HUDEP-2 (cell line): ENCODE measurements around the gene MPPED2.

Experiments
- DNase-seq, 76 experiments: peaks; one replicate each; lab custom pipeline; 2025; ENCODE audit not compliant: unreplicated experiment in 76 of 76; lab: John Stamatoyannopoulos, UW

Gene MPPED2

DNA sequence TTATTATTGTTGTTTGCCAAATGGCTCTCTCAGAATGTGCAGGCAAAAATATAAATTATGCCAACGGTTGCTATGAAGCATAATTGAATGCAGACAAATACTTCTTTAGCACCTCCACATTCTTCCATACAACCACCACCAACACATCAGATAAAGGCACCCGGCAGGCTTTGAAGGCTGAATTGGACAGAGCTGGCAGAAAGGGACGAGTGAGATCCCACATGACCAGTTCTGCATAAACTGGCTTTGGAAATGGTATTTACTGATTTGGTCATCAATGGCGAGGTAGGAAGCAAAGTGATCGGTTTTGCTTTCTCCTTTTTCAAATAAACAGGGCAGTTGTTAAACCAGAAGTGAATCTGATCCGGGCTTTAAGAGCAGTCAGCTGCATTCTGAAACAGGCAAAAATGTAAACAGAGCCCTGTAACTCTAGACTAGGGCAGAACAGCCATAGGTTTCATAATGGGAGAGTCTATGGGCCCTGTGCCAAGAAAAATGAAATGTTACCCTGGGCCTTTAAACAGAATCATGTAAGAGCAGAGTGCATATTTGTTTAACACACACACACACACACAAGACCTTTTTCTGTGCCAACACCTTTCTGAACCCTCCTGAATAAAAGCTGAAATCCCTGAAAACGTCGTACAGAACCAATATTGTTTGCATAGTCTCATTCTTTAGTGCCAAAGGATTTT is 97.7 kb downstream of the MPPED2 start:
- no peak for DNase-seq

DNA sequence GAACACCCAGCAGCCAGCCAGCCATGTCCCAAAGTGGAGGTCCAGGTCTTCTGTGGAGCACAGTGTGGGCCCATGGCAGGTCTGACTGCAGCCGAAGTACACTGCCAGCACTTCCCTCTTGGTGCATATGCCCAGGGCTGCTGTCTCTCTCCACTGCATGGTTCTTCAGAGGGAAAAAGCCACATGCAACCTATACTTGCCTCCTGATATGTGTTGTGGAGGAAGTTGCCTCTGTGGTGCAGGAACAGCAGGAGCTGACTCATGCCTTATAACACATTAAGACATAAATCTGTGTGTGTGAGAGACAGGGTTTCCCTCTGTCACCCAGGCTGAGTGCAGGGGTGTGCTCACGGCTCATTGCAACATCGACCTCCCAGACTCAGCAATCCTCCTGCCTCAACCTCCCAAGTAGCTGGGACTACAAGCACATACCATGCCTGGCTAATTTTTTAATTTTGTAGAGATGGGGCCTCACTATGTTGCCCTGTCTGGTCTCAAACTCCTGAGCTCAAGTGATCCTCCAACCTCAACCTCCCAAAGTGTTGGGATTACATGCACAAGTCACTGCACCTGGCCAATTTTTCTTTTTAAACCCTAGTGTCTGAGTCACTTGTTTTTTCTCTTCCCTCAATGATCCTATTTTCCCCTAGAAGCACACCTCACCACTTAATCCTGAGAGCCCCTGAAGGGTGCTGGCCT is 98.8 kb downstream of the MPPED2 start:
- no peak for DNase-seq

DNA sequence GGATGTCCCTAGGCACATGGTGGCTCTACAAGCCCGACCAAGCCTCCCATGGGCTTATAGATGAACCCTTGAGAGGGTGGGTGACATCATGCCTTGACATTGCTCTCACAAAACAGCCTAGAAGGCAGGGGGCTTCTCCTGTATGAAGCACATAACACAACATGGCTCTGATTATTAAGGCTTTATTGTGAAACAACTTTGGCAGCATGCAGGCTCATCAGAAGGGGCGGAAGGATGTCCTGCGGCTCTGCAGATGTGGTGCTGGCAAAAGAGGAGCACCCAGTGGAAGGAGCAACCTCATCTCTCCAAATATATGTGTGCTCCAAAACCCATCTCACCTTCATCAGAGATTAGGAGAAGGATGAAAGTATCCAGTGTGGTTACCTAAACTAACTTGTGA is 100.4 kb downstream of the MPPED2 start:
- no peak for DNase-seq

DNA sequence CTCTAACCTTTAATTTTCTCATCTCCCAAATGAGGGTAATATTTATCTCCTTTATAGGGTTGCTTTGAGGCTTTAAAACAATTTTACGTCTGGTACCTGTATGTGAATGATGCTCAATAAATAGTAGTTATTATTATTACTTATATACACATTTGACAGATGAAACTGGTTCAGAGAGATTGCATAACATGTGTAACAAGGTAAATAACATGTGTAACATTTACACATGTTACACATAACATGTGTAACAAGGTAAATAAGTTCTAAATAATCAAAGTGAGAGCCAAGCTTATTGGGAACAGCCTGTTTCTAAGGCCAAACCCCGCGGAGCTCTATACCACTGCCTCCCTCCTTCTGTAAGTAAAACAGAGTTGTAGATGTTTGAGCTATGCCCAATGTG is 100.9 kb downstream of the MPPED2 start:
- DNase-seq = no peak

GRCh38 chr11:30483056-30483455 is 103.1 kb downstream of the MPPED2 start:
- DNase-seq = no peak

- DNase-seq = no peak
Measured at GRCh38 chr11:30481796-30482195, 104.4 kb downstream of the MPPED2 start.

DNA sequence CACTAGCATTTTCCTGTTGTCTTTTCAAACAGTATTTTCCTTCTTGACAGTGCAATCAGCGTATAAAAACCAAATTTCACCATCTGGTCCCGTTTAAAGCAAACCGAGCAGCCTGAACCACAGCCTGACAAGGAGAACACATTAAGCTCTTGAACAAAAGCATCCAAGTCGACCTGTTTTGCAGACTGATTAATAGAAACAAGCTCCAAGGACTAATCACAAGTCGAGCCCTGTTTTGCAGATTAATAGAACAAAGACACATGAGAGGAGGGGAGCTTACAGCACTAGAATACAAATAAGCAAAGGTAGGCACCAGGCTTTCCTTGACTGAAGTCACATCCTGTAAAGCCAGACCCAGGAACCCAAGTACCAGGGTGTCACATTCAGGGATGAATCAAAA is 104.8 kb downstream of the MPPED2 start:
- no peak for DNase-seq

- DNase-seq = no peak
Measured at GRCh38 chr11:30479899-30480298, 106.3 kb downstream of the MPPED2 start.

DNA sequence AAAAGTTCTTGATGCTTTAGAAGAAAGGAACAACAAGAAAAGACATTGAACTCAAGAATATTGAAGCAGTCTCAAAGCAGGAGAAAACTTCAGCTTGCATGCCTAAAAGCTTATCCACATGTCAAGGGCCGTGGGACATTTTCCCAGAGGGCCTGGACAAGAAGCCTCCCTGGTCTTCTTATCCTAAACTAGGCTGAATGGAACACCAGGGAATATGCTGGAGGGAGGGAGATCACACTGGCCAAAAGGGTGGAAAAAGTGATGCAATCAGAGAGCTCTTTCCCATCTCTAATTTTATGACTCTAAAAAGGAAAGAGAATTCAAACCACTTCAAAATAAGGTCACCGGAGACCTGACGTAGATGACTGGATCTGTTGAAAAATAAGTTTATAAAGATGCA is 107.2 kb downstream of the MPPED2 start:
- no peak for DNase-seq

GRCh38 chr11:30477061-30477460 is 109.1 kb downstream of the MPPED2 start:
- no peak for DNase-seq

DNA sequence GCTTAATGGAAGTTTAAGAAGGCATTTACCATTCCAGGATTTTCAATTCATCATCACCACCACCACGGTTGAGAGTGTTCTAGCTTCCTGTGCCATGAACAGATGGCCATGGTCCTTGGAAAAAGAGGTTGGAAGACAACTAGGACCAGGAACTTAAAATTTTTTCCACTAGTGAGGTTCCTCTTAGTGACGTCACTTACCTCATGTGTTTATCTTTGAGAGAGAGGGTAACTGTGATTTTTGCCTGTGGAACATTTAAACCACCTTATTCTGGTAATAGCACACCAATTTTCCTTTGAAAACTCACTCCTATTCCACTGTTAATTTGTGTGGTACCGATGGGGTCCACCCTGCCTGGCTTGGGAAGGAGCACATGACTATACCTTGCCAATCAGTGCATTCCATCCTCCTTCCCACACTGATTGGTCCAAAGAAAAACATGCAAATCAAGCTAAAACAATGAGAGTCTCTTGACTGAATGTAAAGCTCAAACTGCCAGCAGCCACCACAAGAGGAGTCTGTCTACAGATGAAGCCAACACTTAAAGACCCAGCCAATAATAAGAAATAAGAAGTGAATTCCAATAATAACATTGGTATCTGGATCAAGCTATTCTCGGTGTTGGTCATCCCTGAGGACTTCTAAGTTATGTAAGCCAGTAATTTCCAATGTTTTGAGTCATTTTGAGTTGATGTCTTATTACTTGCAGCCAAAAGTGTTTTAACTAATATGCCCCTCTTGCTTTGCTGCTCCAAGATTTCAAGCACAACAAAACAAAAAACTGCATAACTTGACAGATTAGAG is 111.8 kb downstream of the MPPED2 start:
- no peak for DNase-seq

DNA sequence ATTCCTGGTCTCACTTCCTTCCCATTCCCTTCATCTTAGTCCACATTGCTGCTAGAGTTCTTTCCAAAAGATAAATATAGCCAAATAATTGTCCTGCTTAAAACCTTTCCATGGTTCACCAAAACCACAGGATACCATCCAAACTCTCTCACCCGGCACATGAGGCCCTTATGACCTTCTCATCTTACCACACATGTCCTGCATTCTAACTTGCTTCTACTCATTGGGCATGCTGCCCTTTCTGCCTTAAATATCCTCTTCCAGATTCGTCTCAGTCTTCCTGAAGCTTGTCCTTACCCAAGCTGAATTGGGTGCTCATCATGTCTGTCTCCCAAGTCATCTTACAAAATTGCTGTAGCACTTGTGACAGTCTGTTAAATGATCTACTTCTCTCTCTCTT is 114.9 kb downstream of the MPPED2 start:
- DNase-seq = no peak

DNA sequence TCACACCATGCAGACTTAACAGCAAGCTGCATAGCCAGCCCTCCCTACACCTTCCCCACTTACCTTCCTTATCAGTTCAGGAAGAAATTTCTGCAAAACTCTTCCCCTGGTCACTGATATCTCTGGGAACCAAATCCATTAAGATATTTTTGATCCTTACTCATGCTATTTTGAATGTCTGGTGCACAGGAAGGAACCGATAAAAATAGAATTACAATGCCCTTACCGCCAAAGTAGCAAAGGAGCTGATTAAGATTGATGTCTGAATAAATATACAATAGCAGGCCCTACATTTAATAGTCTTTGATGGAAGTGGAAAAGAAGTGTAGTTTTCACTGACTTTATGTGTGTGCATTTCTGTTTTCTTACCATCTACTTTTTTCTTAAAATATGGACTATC is 117.3 kb downstream of the MPPED2 start:
- DNase-seq = no peak

- no peak for DNase-seq
Measured at GRCh38 chr11:30467176-30467575, 119.0 kb downstream of the MPPED2 start.

DNA sequence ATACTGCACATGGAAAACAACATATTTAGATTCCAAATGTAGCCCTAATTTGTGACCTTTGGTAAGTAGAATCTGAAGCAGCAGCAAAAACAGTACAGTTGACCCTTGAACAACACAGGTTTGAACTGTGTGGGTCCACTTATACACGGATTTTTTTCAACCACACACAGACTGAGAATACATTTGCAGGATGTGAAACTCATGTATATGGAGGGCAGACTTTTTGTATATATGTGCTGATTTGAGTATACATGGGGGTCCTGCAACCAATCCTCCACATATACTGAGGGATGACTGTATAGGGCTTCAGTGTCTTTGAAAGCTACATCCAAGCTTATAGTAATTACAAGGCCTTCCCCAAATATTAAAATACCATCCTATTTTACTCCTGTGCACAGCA is 120.5 kb downstream of the MPPED2 start:
- DNase-seq = no peak

DNA sequence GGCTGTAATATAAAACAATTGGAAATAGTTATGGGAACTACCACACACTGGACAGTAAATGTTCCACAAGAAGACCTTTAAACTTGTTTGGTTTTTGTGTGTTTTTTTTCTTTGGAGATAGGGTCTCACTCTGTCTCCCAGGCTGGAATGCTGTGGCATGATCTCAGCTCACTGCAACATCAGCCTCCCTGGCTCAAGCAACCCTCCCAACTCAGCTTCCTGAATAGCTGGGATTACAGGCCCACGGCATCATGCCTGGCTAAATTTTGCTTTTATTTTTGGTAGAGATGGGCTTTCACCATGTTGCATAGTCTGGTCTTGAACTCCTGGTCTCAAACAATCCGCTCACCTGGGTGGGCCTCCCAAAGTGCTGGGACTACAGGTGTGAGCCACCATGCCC is 121.0 kb downstream of the MPPED2 start:
- no peak for DNase-seq

GRCh38 chr11:30463266-30463665 is 122.9 kb downstream of the MPPED2 start:
- DNase-seq = no peak

GRCh38 chr11:30462421-30462820 is 123.7 kb downstream of the MPPED2 start:
- no peak for DNase-seq

DNA sequence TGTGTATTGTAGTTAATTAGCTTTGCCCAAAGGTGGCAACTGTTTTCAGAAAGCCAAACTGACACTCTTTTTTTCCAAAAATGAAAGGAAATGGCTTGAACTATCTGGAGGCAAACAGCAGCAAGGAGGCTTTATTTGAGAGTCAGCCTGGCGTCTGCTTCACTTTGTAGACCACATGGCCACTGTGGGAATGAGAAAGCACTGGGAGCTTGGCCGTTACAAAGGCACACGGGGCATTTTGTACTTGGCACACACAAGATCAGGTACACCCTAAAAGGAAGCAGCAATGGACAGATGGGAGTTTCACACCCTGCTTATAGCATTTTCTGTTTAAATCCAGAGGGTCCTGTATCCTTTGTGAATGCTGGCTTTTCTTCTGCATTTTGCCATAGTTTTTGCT is 126.3 kb downstream of the MPPED2 start:
- no peak for DNase-seq

DNA sequence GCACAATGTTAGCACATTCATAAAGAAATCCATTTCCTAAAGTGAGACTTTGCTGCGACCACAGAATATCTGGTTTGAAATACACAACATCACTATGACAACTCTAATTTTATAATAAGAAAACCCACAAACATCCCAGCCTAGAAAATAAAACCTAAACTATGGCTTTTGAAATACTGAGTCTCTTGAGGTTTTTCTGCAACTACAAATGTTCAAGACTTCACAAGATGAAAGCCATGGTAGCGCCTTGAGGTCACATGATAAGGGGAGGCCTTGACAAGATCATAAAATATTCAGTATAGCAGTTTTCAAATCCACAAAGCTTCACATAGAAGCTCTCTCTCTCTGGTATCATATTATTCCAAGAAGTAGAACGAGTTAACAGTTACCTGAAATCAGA is 126.8 kb downstream of the MPPED2 start:
- no peak for DNase-seq

- DNase-seq = no peak
Measured at GRCh38 chr11:30458541-30458940, 127.6 kb downstream of the MPPED2 start.

DNA sequence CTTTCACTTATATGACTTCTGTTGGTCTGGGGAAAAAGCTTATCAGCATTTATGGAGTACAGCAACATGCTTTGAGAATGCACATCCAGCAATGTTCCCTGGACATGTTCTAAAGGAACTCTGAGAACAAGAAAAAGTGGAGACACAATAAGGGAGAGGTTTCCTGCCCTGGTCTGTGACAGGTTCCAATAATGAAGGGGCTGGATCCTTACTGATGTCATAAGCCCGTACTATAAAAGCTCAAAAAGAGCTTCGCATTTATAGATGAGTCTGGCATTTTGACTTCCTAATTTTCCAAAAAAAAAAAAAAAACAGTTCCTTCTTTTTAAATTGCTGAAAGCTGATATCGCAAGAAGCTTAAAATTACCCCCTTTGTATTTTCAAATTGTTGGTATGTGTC is 129.1 kb downstream of the MPPED2 start:
- no peak for DNase-seq
